M059J (cell line): ENCODE measurements around the gene ARHGAP11A. TPM values are rescaled to one million over a fixed set of nuclear protein-coding genes. Genes with fewer than 3 reads are reported as not detected.
A peak's percentile ranks its signal among the peaks of the same experiment; 100 is the strongest.

Experiments
- DNase-seq: peaks from one replicate; pipeline ENCODE4 v3.0.0-alpha.2; 2012; ENCODE audit warnings: low read depth
- total RNA-seq: library from RNA; depleted of rRNA; stranded (reverse); fragments of >200 nt; shearing (Covaris generic); gene quantifications from 2 replicates; pipeline ENCODE4 v1.2.3, GENCODE V29; 2014; rRNA removed

ARHGAP11A gene
- total RNA-seq, 1 experiment from 2014 or later: 34.8 TPM

GRCh38 chr15:32688151-32688639 lies 72.9 kb downstream of the ARHGAP11A start:
- peak; percentile 92 for DNase-seq

Other genes with a start within 250 kb of the ARHGAP11A start
- gene GOLGA8K, start 212.2 kb upstream of the ARHGAP11A start, total RNA-seq: not detected in 2 replicates
- gene GOLGA8O, start 159.9 kb upstream of the ARHGAP11A start, total RNA-seq: 0.07 and 0.12 TPM in 2 replicates
- 0.15 and 0.49 TPM in 2 replicates for gene GOLGA8N, start 22.0 kb upstream of the ARHGAP11A start, total RNA-seq
- 67.9 and 75.2 TPM in 2 replicates for gene SCG5, start 26.2 kb downstream of the ARHGAP11A start, total RNA-seq
- gene GREM1, start 102.5 kb downstream of the ARHGAP11A start, total RNA-seq: not detected in 2 replicates